Stimulated activated CD8-positive, alpha-beta memory T cell treated with anti-CD3 and anti-CD28 coated beads, Interleukin-4, amount 100 ng/mL, for 4 hours (primary cell): ENCODE data around the gene FLNB.

Experiments used
- DNase-seq, 2 donors: peaks; one replicate each; pipeline ENCODE4 v3.0.0-alpha.2; 2020; ENCODE audit warnings: low read depth in 2 of 2, low spot score in 1 of 2

FLNB gene

GRCh38 chr3:58029842-58030584 is 21.8 kb downstream of the FLNB start:
- DNase-seq: no peak

- no peak for DNase-seq
Observed at GRCh38 chr3:58032186-58032585, 24.0 kb downstream of the FLNB start.

GRCh38 chr3:58034738-58035523 is 26.7 kb downstream of the FLNB start:
- DNase-seq: no peak

- DNase-seq: no peak
Observed at GRCh38 chr3:58035524-58036255, 27.5 kb downstream of the FLNB start.

GRCh38 chr3:58036293-58037032 is 28.2 kb downstream of the FLNB start:
- no peak for DNase-seq

- no peak for DNase-seq
Observed at GRCh38 chr3:58037141-58037910, 29.1 kb downstream of the FLNB start.

- no peak for DNase-seq
Observed at GRCh38 chr3:58038675-58039292, 30.6 kb downstream of the FLNB start.

- DNase-seq: no peak
Observed at GRCh38 chr3:58039601-58040000, 31.4 kb downstream of the FLNB start.

GRCh38 chr3:58041182-58041825 is 33.1 kb downstream of the FLNB start:
- no peak for DNase-seq

- no peak for DNase-seq
Observed at GRCh38 chr3:58041826-58042324, 33.7 kb downstream of the FLNB start.

GRCh38 chr3:58042947-58043707 is 34.9 kb downstream of the FLNB start:
- no peak for DNase-seq

- no peak for DNase-seq
Observed at GRCh38 chr3:58043933-58044332, 35.7 kb downstream of the FLNB start.

- no peak for DNase-seq
Observed at GRCh38 chr3:58044691-58045483, 36.7 kb downstream of the FLNB start.

- no peak for DNase-seq
Observed at GRCh38 chr3:58047826-58048225, 39.6 kb downstream of the FLNB start.

- no peak for DNase-seq
Observed at GRCh38 chr3:58048301-58048700, 40.1 kb downstream of the FLNB start.

GRCh38 chr3:58049143-58049785 is 41.0 kb downstream of the FLNB start:
- DNase-seq: no peak

GRCh38 chr3:58051196-58051595 is 43.0 kb downstream of the FLNB start:
- no peak for DNase-seq
